ENCODE data around the gene MCIDAS.

DNA sequence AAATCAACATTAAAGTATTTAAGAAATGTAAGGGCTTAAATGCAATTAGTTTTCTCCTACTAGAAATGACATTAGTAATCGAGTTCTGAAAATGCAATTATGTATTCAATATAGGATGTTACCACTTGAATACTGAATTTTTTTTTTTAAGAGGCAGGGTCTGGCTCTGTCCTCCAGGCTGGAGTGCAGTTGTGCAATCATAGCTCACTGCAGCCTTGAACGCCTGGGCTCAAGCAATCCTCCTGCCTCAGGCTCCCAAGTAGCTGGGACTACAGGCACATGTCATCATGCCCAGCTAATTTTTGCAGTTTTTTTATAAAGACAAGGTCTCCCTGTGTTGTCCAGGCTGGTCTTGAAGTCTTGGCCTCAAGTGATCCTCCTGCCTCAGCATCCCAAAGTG, 55.6 kb downstream of the MCIDAS start:
- TF ChIP-seq, protein P1, sequence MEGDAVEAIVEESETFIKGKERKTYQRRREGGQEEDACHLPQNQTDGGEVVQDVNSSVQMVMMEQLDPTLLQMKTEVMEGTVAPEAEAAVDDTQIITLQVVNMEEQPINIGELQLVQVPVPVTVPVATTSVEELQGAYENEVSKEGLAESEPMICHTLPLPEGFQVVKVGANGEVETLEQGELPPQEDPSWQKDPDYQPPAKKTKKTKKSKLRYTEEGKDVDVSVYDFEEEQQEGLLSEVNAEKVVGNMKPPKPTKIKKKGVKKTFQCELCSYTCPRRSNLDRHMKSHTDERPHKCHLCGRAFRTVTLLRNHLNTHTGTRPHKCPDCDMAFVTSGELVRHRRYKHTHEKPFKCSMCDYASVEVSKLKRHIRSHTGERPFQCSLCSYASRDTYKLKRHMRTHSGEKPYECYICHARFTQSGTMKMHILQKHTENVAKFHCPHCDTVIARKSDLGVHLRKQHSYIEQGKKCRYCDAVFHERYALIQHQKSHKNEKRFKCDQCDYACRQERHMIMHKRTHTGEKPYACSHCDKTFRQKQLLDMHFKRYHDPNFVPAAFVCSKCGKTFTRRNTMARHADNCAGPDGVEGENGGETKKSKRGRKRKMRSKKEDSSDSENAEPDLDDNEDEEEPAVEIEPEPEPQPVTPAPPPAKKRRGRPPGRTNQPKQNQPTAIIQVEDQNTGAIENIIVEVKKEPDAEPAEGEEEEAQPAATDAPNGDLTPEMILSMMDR (IDR thresholded peaks at IDR 0.05) = no peak
- no peak for TF ChIP-seq EZH2 (IDR thresholded peaks at IDR 0.05; ENCODE audit: borderline replicate concordance, insufficient read depth, low read depth, low read length, poor library complexity, severe bottlenecking)

Data from B cell (primary cell).